NCI-H128 (cell line): Measurements from ENCODE around the gene ZBED3.

Experiments
- DNase-seq: peaks from one replicate; lab custom pipeline; 2025; ENCODE audit not compliant: unreplicated experiment; lab: John Stamatoyannopoulos, UW

Gene ZBED3

GRCh38 chr5:77077829-77078176 lies 9.3 kb downstream of the ZBED3 start:
- no peak for DNase-seq

DNA sequence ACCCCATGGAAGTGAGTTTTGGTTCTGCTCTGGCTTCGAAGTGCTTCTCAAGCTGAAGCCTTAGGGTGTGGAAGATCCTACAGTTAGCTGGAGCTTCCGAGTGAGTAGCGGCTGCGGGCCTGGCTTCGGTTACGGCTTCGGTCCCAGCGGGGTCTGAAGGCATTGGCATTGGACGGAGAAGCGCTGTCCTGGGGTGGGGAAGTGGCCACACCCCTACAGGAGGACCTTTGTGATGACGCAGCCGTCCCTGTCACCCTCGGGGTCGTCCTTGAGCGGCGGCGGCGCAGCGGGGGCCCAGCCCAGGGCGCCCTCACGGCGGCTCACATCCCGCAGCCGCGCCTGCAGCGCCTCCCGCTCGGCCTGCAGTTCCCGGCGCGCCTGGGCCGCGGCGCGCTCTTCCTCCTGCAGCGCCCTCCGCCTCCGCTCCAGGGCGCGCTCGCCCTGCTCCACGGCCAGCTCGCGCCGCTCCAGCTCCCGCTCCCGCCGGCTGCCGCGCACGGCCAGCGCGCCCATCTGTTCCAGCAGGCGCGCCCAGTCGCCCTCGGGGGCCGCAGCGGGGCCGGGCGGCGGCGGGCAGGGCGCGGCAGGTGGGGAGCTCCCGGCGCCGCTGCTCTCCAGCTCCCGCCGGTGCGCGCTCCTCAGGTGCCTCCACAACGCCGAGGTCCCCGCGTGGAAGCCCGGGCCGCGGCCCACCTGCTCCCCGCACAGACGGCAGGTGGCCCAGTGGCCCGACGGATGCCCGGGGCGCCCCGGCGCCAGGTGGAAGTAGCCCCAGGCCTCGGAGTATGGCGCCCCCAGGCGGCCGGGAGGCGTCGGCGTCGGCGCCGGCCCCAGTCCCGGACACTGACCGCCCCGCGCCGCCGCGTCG lies 9.9 kb downstream of the ZBED3 start:
- DNase-seq, result no peak

- DNase-seq, result no peak
Observed at GRCh38 chr5:77074745-77075144, 12.3 kb downstream of the ZBED3 start.

DNA sequence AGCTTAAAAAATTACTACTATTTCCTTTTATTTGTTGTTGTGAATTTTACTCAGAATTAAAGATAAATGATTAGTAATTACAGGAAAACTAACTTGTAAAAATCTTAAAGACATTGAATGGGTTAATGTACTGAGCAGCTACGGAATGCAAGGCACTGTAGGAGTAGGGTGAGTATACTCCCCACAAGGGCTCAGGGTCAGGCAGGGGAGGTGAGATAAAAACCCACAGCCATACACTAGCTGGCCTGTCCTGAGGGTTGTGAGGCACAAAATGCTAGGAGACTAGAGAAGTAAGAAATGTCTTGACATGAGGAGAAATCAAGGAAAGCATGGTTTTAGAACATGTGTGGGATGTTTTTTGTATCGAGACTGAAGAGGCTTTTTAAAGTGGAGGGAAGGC lies 13.4 kb downstream of the ZBED3 start:
- no peak for DNase-seq

GRCh38 chr5:77066823-77067442 lies 20.2 kb downstream of the ZBED3 start:
- DNase-seq, result no peak

DNA sequence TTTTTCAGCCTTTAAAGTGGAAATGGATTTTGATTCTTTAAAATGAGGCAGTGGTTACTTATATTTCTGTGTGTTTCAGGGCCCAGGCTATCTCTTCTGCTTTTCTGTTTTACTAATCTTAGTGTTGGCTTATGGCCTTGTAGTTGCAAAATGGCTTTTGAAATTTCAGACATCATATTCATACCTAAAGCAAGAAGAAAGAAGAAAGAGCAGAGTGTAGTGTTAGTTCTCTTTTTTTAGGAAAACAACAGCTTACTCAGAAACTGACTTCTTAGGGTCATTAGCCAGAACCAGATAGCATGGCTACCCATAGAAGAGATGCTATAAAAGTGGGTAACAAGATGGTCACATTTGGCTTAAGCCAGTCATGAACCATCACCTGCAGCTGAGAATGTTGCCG lies 20.9 kb downstream of the ZBED3 start:
- no peak for DNase-seq

GRCh38 chr5:77065256-77065655 lies 21.8 kb downstream of the ZBED3 start:
- DNase-seq, result no peak

- peak; percentile 3 for DNase-seq
Observed at GRCh38 chr5:77064040-77064439, 23.0 kb downstream of the ZBED3 start.

DNA sequence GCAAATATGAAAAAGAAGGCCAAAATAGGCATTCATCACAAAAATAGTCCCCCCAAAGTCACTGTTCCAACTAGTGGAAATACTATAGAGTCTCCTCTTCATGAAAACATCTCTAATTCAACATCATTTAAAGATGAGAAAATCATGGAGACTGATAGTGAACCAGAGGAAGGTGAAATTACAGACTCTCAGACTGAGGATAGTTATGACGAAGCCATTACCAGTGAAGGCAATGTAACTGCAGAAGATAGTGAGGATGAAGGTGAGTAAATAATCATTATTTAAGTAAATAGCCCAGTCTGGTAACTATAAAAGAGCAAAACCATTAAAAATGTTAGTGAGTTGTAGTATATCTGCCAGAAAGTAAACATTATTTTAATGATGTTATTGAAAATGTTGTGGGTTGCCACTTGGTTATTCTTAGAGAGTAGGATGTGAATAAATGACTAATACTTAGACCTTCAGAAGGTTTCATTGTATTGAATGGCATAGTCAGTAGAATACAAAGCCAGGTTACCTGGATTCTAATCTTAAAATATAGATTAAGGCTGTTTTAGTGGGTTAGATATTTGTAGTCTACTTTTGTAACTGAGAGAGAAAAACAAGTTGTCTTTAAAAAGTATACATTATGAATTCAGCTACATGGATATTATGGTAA lies 40.5 kb downstream of the ZBED3 start:
- DNase-seq, result no peak

GRCh38 chr5:77035950-77036349 lies 51.1 kb downstream of the ZBED3 start:
- DNase-seq, result no peak

DNA sequence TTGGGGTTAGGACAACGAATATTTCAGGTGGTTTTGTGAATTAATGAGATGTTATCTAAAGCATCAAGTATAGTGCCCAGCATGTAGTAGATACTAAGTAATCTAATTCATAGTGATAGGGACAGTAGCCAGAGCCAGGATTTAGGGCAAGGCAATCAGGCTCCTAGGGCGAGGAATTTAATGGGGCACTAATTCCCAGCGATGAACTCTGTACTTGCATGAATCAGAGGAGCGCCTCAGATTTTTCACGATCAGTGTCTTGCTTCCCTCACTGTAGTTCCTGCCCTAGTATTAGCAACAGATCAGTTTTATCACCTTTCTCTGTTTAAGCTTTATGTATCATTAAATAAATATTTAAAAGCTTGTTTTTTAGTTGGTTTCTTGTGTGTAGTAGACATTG lies 53.7 kb downstream of the ZBED3 start:
- DNase-seq, result no peak

DNA sequence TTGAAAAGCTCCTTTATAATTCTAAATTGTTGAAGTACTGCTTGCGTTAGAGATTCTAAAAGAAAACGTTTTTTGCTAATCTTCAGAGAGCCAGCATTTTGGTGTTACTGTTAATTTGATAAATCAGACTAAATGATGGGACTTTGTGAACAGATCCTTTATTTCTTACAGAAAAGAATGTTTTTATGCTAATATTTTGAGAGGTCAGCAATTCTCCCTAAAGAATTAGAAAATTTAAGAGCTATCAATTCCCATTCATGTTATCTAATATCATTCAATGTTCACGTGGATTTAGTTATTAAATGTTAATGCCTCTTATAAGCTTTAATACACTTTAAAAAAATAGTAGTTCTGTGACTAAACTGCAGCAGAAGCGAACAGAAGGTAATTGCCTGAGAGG lies 54.5 kb downstream of the ZBED3 start:
- DNase-seq, result no peak

- no peak for DNase-seq
Observed at GRCh38 chr5:77031891-77032290, 55.2 kb downstream of the ZBED3 start.

DNA sequence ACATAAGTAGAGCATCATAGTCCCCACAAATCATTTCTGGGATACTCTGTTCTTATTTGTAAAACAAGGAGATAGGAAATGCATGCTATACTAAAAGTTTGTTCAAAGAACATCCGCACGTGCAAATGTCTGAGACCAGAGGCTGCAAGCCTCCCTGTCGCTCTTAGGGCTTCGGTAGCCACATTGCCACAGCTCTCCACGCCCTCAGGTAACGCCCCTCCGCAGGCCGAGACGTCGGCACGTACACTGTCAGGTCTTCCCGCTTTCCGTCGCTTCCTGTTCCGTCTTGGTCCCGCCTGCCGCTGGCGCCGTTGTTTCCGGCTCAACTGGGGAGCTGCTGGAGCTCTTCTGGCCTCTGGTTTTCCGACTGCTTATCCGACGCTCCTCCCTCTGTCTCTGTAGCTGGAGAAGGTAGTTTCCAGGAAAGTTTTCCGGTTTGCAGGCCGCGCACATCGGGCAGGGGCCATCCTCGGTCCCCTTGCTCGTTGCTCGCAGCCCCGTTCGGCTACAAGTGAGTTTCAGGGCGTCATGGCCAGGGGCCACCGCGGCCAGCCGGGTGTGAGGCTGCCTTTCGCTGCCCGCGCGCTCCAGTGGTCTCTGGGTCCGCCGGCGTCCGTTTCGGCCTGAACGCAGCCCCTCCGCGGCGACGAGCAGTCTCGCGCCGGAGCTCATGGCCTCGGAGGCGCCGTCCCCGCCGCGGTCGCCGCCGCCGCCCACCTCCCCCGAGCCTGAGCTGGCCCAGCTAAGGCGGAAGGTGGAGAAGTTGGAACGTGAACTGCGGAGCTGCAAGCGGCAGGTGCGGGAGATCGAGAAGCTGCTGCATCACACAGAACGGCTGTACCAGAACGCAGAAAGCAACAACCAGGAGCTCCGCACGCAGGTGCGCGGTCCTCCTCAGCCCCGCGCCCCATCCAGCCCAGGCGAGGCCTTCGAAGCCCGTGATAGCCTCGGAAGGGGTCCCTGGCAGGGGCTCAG lies 56.7 kb downstream of the ZBED3 start, which contains the start of gene AGGF1:
TSS of gene AGGF1 (plus strand) at position 308 of the 975 bp plus-strand sequence. CDS start at position 671, 363 bp downstream.
- DNase-seq, result peak; percentile 76

DNA sequence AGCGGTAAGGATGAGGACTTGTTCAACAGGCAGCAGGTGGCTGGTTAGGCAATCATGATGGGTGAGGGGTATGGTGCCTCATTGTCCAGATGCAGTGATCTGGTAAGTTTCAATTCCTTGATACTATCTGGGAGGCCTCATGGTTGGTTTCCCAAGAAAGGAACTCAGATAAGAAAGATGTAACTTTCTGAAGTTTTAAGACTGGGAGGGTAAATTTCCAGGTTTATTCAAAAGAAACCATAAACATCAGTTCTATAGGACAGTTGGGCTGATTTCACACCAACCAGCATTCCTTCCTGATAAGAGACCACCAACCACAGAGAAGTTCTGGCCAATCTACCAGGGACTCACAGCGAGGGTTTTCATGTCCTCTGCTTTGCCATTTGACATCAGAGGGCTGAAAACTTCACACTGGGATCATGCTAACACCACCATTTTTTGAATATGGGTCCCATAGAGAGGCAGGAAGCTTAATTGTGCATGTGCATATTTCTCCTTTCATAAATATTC lies 57.7 kb downstream of the ZBED3 start:
- no peak for DNase-seq

DNA sequence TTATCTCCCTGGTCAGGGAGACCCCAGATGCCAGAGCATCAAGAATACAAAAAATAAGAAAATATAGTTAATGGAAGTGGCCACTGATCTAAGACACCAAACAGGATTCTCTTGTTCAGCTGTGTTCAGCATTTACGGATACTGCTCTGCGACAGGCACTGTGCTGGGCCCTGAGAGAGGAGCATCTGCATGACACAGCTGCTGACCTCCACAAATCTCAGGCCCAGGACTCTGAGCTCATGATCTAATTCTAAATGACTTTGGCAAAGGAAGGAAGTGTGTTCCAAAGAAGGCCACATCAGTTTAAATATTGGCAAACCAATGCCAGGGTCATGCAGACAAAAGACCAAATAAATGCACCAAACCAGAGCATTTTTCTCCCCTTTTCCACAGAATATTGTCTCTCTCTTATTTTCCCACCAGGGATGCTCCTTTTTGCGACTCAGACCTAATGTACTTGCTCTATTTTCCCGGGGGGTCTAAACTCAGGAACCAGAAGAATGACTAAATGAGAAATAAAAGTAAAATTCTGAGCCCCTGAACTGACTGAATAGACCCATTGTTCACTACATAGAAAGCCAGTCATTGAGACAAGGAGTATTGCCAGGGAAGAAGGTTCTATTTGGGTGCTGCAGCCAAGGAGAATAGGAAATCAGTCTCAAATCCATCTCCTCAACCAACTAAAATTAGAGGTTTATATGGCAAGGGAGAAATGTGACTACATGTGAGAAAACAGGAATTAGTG lies 58.3 kb downstream of the ZBED3 start:
- DNase-seq, result no peak

DNA sequence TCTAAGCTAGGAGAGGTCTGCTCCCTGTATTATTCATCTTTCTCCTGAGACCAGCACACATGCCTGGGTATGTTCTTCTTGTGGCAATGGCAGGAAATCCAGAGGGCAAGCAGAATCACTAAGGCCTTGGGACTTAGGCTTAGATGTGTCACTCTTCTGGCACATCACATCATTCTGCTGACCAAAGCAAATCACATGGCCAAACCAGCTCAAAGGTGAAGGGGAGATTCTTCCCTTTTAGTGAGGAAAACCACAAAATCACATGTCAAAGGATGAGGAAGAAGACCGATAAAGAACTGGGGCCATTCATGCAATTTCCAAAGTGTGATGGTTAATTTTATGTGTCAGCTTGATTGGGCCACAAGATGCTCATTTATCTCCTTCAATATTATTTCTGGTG lies 62.6 kb downstream of the ZBED3 start:
- DNase-seq, result no peak

GRCh38 chr5:77022511-77023417 lies 64.3 kb downstream of the ZBED3 start:
- DNase-seq, result no peak
